ENCODE data around the gene RPS16. TPM values are rescaled to one million over a fixed set of nuclear protein-coding genes. Genes with fewer than 3 reads are reported as not detected.
A peak's percentile ranks its signal among the peaks of the same experiment; 100 is the strongest.

RPS16 gene
- total and polyA plus RNA-seq, 9 of the 15 experiments (the other 6 are each of a cell fraction or from before 2014, with no cell fraction given) = 82.6 to 3,671 (median 2,204) TPM

- TF ChIP-seq MGA (IDR thresholded peaks at IDR 0.05) (no peak), RBM22 (IDR thresholded peaks at IDR 0.05; ENCODE audit: low read depth, low read length, poor library complexity, severe bottlenecking) (peak; percentile 62), ETS1 (conservative IDR thresholded peaks at IDR 0.05; ENCODE audit: control insufficient read depth, low read depth, low read length) (peak; percentile 30; the same call in 1 of the 2 replicates), ZNF280A (IDR thresholded peaks at IDR 0.05; ENCODE audit: low read depth, partially characterized antibody) (no peak)
Observed at GRCh38 chr19:39407660-39408391, 27.9 kb downstream of the RPS16 start (continued).

Measured in K562 (cell line).